GM06990 (cell line): Measurements from ENCODE around the gene GRAP.

Experiments
- DNase-seq: peaks from one replicate; pipeline ENCODE4 v3.0.0-alpha.2; 2011; ENCODE audit not compliant: insufficient read length; ENCODE audit errors: extremely low read depth
- H3K27me3 ChIP-seq: replicated peaks from 2 replicates; pipeline ENCODE4 v1.6.0; 2011; ENCODE audit warnings: low read length; ENCODE audit not compliant: control insufficient read depth, insufficient read depth
- H3K36me3 ChIP-seq: 2 replicates; pipeline ENCODE4 v1.5.1; 2011; ENCODE audit warnings: low read length; ENCODE audit not compliant: control insufficient read depth, insufficient read depth
- H3K4me3 ChIP-seq: replicated peaks from 2 replicates; pipeline ENCODE4 v1.5.1; 2011; ENCODE audit warnings: low read depth, mild to moderate bottlenecking, control low read depth, low read length
- CTCF ChIP-seq: IDR thresholded peaks from 2 replicates; pipeline ENCODE4 v1.5.1; 2011; ENCODE audit warnings: low read length, control low read depth, mild to moderate bottlenecking, inconsistent platforms; ENCODE audit not compliant: insufficient read depth, poor library complexity, severe bottlenecking

GRAP gene

GRCh38 chr17:18985475-18985874 lies 61.3 kb downstream of the GRAP start:
- Histone ChIP-seq H3K27me3 (no peaks in the 10 kb centered on the region), H3K36me3 (peaks cover 14% of the 10 kb centered on the region), H3K4me3 (no peak overlapping the region)
- TF ChIP-seq CTCF: no peak
- DNase-seq: no peak

- no peak for TF ChIP-seq CTCF
- Histone ChIP-seq H3K4me3 (no peak overlapping the region), H3K27me3 (no peaks in the 10 kb centered on the region), H3K36me3 (peaks cover 11% of the 10 kb centered on the region)
- DNase-seq: no peak
Observed at GRCh38 chr17:18984273-18985114, 62.3 kb downstream of the GRAP start.

GRCh38 chr17:18981642-18982424 lies 64.9 kb downstream of the GRAP start:
- Histone ChIP-seq H3K27me3 (no peaks in the 10 kb centered on the region), H3K4me3 (no peak overlapping the region), H3K36me3 (peaks cover 15% of the 10 kb centered on the region)
- no peak for TF ChIP-seq CTCF
- DNase-seq: no peak

GRCh38 chr17:18981335-18981641 lies 65.5 kb downstream of the GRAP start:
- no peaks in the 10 kb centered on the region for H3K27me3 ChIP-seq
- DNase-seq: no peak
- H3K4me3 ChIP-seq: no peak overlapping the region
- no peak for TF ChIP-seq CTCF
- peaks cover 18% of the 10 kb centered on the region for H3K36me3 ChIP-seq

- Histone ChIP-seq H3K27me3 (no peaks in the 10 kb centered on the region), H3K4me3 (no peak overlapping the region), H3K36me3 (peaks cover 19% of the 10 kb centered on the region)
- no peak for DNase-seq
- no peak for TF ChIP-seq CTCF
Observed at GRCh38 chr17:18980682-18981334, 65.9 kb downstream of the GRAP start.
